ENCODE data around the gene CLIP4. TPM values are rescaled to one million over a fixed set of nuclear protein-coding genes. Genes with fewer than 3 reads are reported as not detected.

Gene CLIP4
- 44.9 and 49.9 TPM in 2 replicates for total RNA-seq

GRCh38 chr2:29114946-29115609 lies at the start of gene CLIP4:
Gene CLIP4 (plus strand): TSS chr2:29115415. CDS start chr2:29121389, 5,974 bp downstream.

GRCh38 chr2:29074411-29074810 lies 40.8 kb upstream of the CLIP4 start, which contains the start of gene PCARE:
Gene PCARE (minus strand): TSS chr2:29074523. CDS start chr2:29074261, 262 bp downstream.

Other genes starting within 250 kb of the CLIP4 start
- 18.5 and 20.1 TPM in 2 replicates for gene TRMT61B, start 245.1 kb upstream of the CLIP4 start, total RNA-seq
- gene WDR43, start 220.7 kb upstream of the CLIP4 start, total RNA-seq, result 122 and 144 TPM in 2 replicates
- gene TOGARAM2, start 134.1 kb upstream of the CLIP4 start, total RNA-seq, result under 0.01 and 0.13 TPM in 2 replicates
- gene PCARE, start 40.9 kb upstream of the CLIP4 start, total RNA-seq, result not detected in 2 replicates